HG03342 (cell line): Measurements from ENCODE around the gene THTPA.

Source experiments
- ATAC-seq: cut with Tn5 transposase; IDR thresholded peaks from one replicate; pipeline ENCODE4 v1.9.1; 2021; ENCODE audit warnings: mild to moderate bottlenecking, moderate library complexity; ENCODE audit not compliant: unreplicated experiment

The THTPA gene

GRCh38 chr14:23550812-23551265 lies 5.2 kb upstream of the THTPA start:
- no peak for ATAC-seq

GRCh38 chr14:23551266-23552028 lies 4.6 kb upstream of the THTPA start, which contains the start of gene ZFHX2:
TSS of gene ZFHX2 (minus strand) at chr14:23551765. CDS start at chr14:23535325, 16,440 bp downstream.
- ATAC-seq, result peak; percentile 42

- ATAC-seq, result no peak
Measured at GRCh38 chr14:23555533-23555881, 564 bp upstream of the THTPA start.

- ATAC-seq, result no peak
Measured at GRCh38 chr14:23556700-23557440, 799 bp downstream of the THTPA start.

GRCh38 chr14:23557521-23557920 lies 1.4 kb downstream of the THTPA start:
- ATAC-seq, result no peak

- ATAC-seq, result no peak
Measured at GRCh38 chr14:23557946-23558345, 1.9 kb downstream of the THTPA start.

- ATAC-seq, result no peak
Measured at GRCh38 chr14:23558346-23559009, 2.4 kb downstream of the THTPA start.

GRCh38 chr14:23559010-23559925 lies 3.2 kb downstream of the THTPA start:
- ATAC-seq, result no peak

GRCh38 chr14:23559926-23560520 lies 4.0 kb downstream of the THTPA start:
- no peak for ATAC-seq

- ATAC-seq, result no peak
Measured at GRCh38 chr14:23561259-23561658, 5.2 kb downstream of the THTPA start.

GRCh38 chr14:23561873-23562821 lies 6.1 kb downstream of the THTPA start:
- ATAC-seq, result no peak

GRCh38 chr14:23562822-23563472 lies 6.9 kb downstream of the THTPA start:
- ATAC-seq, result no peak

- ATAC-seq, result no peak
Measured at GRCh38 chr14:23563473-23564180, 7.6 kb downstream of the THTPA start.

GRCh38 chr14:23564181-23564812 lies 8.2 kb downstream of the THTPA start:
- ATAC-seq, result no peak

- ATAC-seq, result no peak
Measured at GRCh38 chr14:23564876-23565275, 8.8 kb downstream of the THTPA start.

- no peak for ATAC-seq
Measured at GRCh38 chr14:23565626-23566025, 9.6 kb downstream of the THTPA start.

GRCh38 chr14:23566112-23566777 lies 10.2 kb downstream of the THTPA start:
- ATAC-seq, result no peak
